Ovary (tissue), 3 donors: ENCODE data around the gene SCYL1.

ENCODE experiments used
- CTCF ChIP-seq, 3 donors: fragments of 450-650 bp in 2 of 3; fragments of 200-600 bp in 1 of 3; IDR thresholded peaks; one replicate each; pipeline versions ENCODE4 v1.5.1 to v1.8.0; 2016 to 2022; ENCODE audit warnings: antibody characterized with exemption in 3 of 3, mild to moderate bottlenecking in 1 of 3
- POLR2A ChIP-seq: fragments of 450-650 bp; IDR thresholded peaks from one replicate; pipeline ENCODE4 v1.6.1; 2017; ENCODE audit warnings: antibody characterized with exemption, mild to moderate bottlenecking, moderate library complexity
- donor health status: DM: no; HTN: no; CAD: no.

- TF ChIP-seq CTCF (IDR thresholded peaks at IDR 0.05) (no peak), POLR2A (no peak)
These were observed 21.4 kb upstream of the SCYL1 start for GRCh38 chr11:65503368-65503948.
